CD4-positive, alpha-beta T cell (primary cell): Measurements from ENCODE around the gene TMED1. TPM values are rescaled to one million over a fixed set of nuclear protein-coding genes. Genes with fewer than 3 reads are reported as not detected.

Source experiments
- ATAC-seq: fragments of 200-7000 bp; cut with Tn5 transposase; one replicate; pipeline ENCODE4 v1.10.0; 2022; ENCODE audit warnings: mild to moderate bottlenecking; ENCODE audit not compliant: poor library complexity
- CTCF ChIA-PET: fragments of 350-600 bp; sonication (Branson Sonifier 250); formaldehyde crosslinking; loops from one replicate; lab custom pipeline; 2021; ENCODE audit warnings: antibody characterized with exemption, inconsistent platforms; lab: Charles Lee
- POLR2A ChIA-PET: fragments of 350-600 bp; sonication (Branson Sonifier 250); formaldehyde crosslinking; loops from one replicate; lab custom pipeline; 2021; ENCODE audit warnings: antibody characterized with exemption, inconsistent platforms; lab: Charles Lee
- DNase-seq, 14 experiments: peaks; one replicate each; pipeline ENCODE4 v3.0.0-alpha.2; 2013 to 2020; ENCODE audit warnings: mixed read lengths in 2 of 14
- H3K27ac ChIP-seq, 2 donors: one replicate each; pipeline versions ENCODE4 v1.5.1 to v1.7.0; 2013; ENCODE audit warnings: low read length in 2 of 2, low read depth in 1 of 2, mild to moderate bottlenecking in 1 of 2
- H3K27me3 ChIP-seq, 2 experiments: 1 replicate in 1 of 2; 2 replicates in 1 of 2; pipeline versions ENCODE4 v1.6.1 to v1.7.0; 2013; ENCODE audit warnings: low read length in 2 of 2, control low read depth in 1 of 2, mild to moderate bottlenecking in 1 of 2, moderate library complexity in 1 of 2; ENCODE audit not compliant: insufficient read depth in 2 of 2, control insufficient read depth in 1 of 2
- H3K36me3 ChIP-seq: one replicate; pipeline ENCODE4 v1.6.1; 2013; ENCODE audit warnings: low read length, control low read depth; ENCODE audit not compliant: insufficient read depth
- H3K4me1 ChIP-seq: one replicate; pipeline ENCODE4 v1.6.1; 2013; ENCODE audit warnings: low read length, control low read depth; ENCODE audit not compliant: insufficient read depth
- H3K4me3 ChIP-seq: one replicate; pipeline ENCODE4 v1.5.1; 2013; ENCODE audit warnings: mild to moderate bottlenecking, low read length, moderate library complexity
- H3K9me3 ChIP-seq, 2 experiments: 1 replicate in 1 of 2; 2 replicates in 1 of 2; pipeline versions ENCODE4 v1.6.1 to v1.7.0; 2013; ENCODE audit warnings: low read length in 2 of 2, mild to moderate bottlenecking in 2 of 2, control low read depth in 1 of 2, moderate library complexity in 1 of 2; ENCODE audit not compliant: control insufficient read depth in 1 of 2, insufficient read depth in 1 of 2
- H3K27ac Mint-ChIP-seq: one replicate; pipeline ENCODE4 v1.8.0; 2020; ENCODE audit warnings: mixed read lengths
- H3K27me3 Mint-ChIP-seq: one replicate; pipeline ENCODE4 v1.8.0; 2021; ENCODE audit warnings: mixed read lengths
- H3K36me3 Mint-ChIP-seq: one replicate; pipeline ENCODE4 v1.8.0; 2021; ENCODE audit warnings: low read depth, mixed read lengths
- H3K4me1 Mint-ChIP-seq: one replicate; pipeline ENCODE4 v1.8.0; 2021; ENCODE audit warnings: low read depth, mixed read lengths
- H3K4me3 Mint-ChIP-seq: one replicate; pipeline ENCODE4 v1.8.0; 2020; ENCODE audit warnings: mild to moderate bottlenecking, mixed read lengths
- H3K9me3 Mint-ChIP-seq: one replicate; pipeline ENCODE4 v1.8.0; 2020; ENCODE audit warnings: mixed read lengths
- intact Hi-C, 2 experiments: fragments of 100-400 bp; cut with DNase I in 1 of 2; cut with micrococcal nuclease in 1 of 2; formaldehyde crosslinking; loops; one replicate each; pipeline versions ENCODE4 v1.15.1 to v1.9.0; 2023 to 2025; cut with DNase I, micrococcal nuclease
- total RNA-seq, 174 experiments: library from RNA in 2 of 174; stranded (reverse) in 2 of 174; gene quantifications; one replicate each; pipeline ENCODE4 v1.2.3 and lab custom pipeline; 2021 to 2026
- TF ChIP-seq, protein P1 (sequence below): fragments of 200-600 bp; IDR thresholded peaks from one replicate; pipeline ENCODE4 v1.8.0; 2022; ENCODE audit warnings: antibody characterized with exemption, mild to moderate bottlenecking

The TMED1 gene
- total RNA-seq, 2 experiments from 2014 or later = 6.7 to 7.0 TPM

DNA sequence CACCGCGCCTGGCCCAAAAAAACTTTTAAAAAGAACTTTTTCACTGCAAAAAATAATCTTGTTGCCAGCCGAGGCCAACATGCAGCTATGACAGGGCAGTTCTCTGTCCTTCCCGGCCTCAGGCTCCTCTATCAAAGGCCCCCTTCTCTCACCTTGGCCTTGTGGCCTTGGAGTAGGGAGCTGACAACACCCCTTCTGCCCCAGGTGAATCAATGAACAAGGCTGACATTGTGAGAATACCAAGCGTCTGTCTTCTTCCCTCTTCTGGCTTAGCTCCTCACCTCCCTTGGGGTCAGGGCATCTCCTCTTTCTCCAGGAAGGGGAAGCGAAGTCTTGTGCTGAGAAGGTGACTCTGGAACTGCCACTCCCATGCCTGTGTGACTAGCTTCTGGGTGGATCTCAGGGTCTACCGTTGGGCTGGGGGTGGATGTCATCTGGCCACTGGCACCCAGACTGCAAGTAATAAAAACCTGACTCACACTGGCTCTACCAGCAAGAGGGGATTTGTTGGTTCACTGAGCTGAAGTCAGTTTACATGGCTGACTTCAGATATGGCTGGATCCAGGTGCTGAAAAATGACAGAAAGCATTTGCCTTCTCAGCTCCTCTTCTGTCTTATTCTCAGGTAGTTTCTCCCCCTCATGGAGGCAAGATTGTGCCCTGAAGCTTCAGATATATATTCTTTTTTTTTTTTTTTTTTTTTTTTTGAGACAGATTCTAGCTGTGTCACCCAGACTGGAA is 18.5 kb upstream of the TMED1 start:
- no peak overlapping the region for H3K27ac ChIP-seq
- no peak overlapping the region for H3K27ac Mint-ChIP-seq
- ChIA-PET POLR2A (no interaction called here), CTCF (interaction anchor here (0.6 to 1.4 kb wide), 3 partner anchors 10 to 138 kb away, joined by 3 to 6 read pairs (median 3); no protein-coding TSS in a partner anchor)
- no peaks in the 10 kb centered on the region for H3K36me3 ChIP-seq
- intact Hi-C loops = no loop called here
- no peak overlapping the region for H3K4me3 Mint-ChIP-seq
- ATAC-seq (no peak), DNase-seq (no peak)
- no peaks in the 10 kb centered on the region for H3K4me1 Mint-ChIP-seq
- H3K27me3 Mint-ChIP-seq = no peaks in the 10 kb centered on the region
- TF ChIP-seq, protein P1, sequence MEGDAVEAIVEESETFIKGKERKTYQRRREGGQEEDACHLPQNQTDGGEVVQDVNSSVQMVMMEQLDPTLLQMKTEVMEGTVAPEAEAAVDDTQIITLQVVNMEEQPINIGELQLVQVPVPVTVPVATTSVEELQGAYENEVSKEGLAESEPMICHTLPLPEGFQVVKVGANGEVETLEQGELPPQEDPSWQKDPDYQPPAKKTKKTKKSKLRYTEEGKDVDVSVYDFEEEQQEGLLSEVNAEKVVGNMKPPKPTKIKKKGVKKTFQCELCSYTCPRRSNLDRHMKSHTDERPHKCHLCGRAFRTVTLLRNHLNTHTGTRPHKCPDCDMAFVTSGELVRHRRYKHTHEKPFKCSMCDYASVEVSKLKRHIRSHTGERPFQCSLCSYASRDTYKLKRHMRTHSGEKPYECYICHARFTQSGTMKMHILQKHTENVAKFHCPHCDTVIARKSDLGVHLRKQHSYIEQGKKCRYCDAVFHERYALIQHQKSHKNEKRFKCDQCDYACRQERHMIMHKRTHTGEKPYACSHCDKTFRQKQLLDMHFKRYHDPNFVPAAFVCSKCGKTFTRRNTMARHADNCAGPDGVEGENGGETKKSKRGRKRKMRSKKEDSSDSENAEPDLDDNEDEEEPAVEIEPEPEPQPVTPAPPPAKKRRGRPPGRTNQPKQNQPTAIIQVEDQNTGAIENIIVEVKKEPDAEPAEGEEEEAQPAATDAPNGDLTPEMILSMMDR = no peak
- H3K4me3 ChIP-seq = no peak overlapping the region
- H3K36me3 Mint-ChIP-seq = no peaks in the 10 kb centered on the region
- H3K27me3 ChIP-seq = no peaks in the 10 kb centered on the region
- H3K9me3 ChIP-seq = no peaks in the 10 kb centered on the region
- H3K4me1 ChIP-seq = no peaks in the 10 kb centered on the region
- no peaks in the 10 kb centered on the region for H3K9me3 Mint-ChIP-seq

DNA sequence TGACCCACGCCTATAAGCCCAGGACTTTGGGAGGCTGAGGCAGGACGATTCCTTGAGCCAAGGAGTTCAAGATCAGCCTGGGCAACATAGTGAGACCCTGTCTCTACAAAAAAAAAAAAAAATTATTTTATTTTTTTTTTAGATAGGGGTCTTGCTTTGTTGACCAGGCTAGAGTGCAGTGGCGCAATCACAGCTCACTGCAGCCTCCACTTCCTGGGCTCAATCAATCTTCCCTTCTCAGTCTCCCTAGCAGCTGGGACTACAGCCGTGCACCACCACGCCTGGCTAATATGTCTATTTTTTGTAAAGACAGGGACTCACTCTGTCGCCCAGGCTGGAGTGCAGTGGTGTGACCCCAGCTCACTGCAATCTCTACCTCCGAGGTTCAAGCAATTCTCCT is 16.9 kb upstream of the TMED1 start:
- Histone ChIP-seq H3K36me3 (no peaks in the 10 kb centered on the region), H3K27me3 (no peaks in the 10 kb centered on the region), H3K4me3 (no peak overlapping the region), H3K9me3 (no peaks in the 10 kb centered on the region), H3K4me1 (peaks cover 3% of the 10 kb centered on the region), H3K27ac (no peak overlapping the region)
- no peaks in the 10 kb centered on the region for H3K27me3 Mint-ChIP-seq
- no peak for DNase-seq
- intact Hi-C loops = no loop called here
- no peak for ATAC-seq
- no peaks in the 10 kb centered on the region for H3K36me3 Mint-ChIP-seq
- no peak overlapping the region for H3K4me3 Mint-ChIP-seq
- TF ChIP-seq, protein P1 = no peak
- no peaks in the 10 kb centered on the region for H3K4me1 Mint-ChIP-seq
- H3K9me3 Mint-ChIP-seq = no peaks in the 10 kb centered on the region
- H3K27ac Mint-ChIP-seq = no peak overlapping the region
- CTCF ChIA-PET = interaction anchor here (0.8 kb wide), 1 partner anchor 11 kb away, joined by 3 read pairs; no protein-coding TSS in a partner anchor
- POLR2A ChIA-PET = no interaction called here

DNA sequence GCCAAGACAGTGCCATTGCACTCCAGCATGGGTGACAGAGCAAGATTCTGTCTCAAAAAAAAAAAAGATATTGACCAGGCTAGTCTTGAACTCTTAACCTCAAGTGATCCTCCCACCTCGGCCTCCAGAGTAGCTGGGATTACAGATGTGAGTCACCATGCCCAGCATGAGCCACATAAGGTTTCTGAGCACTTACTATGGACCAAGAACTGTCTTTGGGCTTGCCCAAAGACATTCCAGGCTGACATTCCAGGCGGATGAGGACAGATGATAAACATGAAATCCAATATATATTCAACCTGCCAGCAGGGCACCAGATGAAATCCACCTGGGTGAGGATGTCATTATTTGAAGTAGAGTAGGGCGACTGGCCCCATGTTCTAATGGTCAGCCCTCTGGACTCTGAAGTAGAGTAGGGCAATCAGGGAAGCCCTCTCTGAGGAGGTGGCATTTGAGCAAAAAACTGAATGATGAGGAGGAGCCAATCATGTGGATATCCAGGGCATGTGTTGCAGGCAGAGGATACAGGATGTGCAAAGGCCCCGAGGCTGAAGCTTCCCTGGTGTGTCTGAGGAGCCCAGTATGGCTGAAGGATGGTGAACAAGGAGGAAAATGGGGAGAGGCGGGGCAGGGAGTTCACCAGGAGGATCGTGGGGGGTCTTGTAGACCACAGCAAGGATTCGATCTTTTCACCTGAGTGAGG is 16.2 kb upstream of the TMED1 start:
- Mint-ChIP-seq H3K4me1 (no peaks in the 10 kb centered on the region), H3K9me3 (no peaks in the 10 kb centered on the region), H3K4me3 (no peak overlapping the region), H3K36me3 (no peaks in the 10 kb centered on the region), H3K27ac (no peak overlapping the region), H3K27me3 (no peaks in the 10 kb centered on the region)
- H3K27ac ChIP-seq = no peak overlapping the region
- H3K4me1 ChIP-seq = peaks cover 3% of the 10 kb centered on the region
- intact Hi-C loops = no loop called here
- TF ChIP-seq, protein P1 = no peak
- H3K27me3 ChIP-seq = no peaks in the 10 kb centered on the region
- H3K4me3 ChIP-seq = no peak overlapping the region
- ChIA-PET CTCF (interaction anchor here (0.8 to 2.0 kb wide), 2 partner anchors 12 kb away, joined by 3 to 9 read pairs; no protein-coding TSS in a partner anchor), POLR2A (no interaction called here)
- H3K36me3 ChIP-seq = no peaks in the 10 kb centered on the region
- no peaks in the 10 kb centered on the region for H3K9me3 ChIP-seq
- ATAC-seq (no peak), DNase-seq (no peak)
